Astrocyte (in vitro differentiated cells and primary cell): ENCODE results near the gene UQCRFS1. TPM values are rescaled to one million over a fixed set of nuclear protein-coding genes. Genes with fewer than 3 reads are reported as not detected.

Experiments
- DNase-seq: peaks from one replicate; pipeline ENCODE4 v3.0.0-alpha.2; 2010; ENCODE audit warnings: low read depth
- FAIRE-seq: peaks from 2 replicates; lab custom pipeline; 2011; peaks lifted over from hg19 to GRCh38; lab: Jason Lieb, UNC
- H2AFZ ChIP-seq: 2 replicates; pipeline ENCODE4 v1.6.0; 2012; ENCODE audit warnings: low read depth, low read length, inconsistent platforms
- H3K27ac ChIP-seq: 2 replicates; pipeline ENCODE4 v1.5.1; 2011; ENCODE audit warnings: low read depth, low read length, inconsistent platforms
- H3K27me3 ChIP-seq: 2 replicates; pipeline ENCODE4 v1.6.0; 2011; ENCODE audit warnings: low read length, inconsistent platforms; ENCODE audit not compliant: insufficient read depth
- H3K36me3 ChIP-seq: 2 replicates; pipeline ENCODE4 v1.5.1; 2011; ENCODE audit warnings: low read length, inconsistent platforms; ENCODE audit not compliant: insufficient read depth
- H3K4me1 ChIP-seq: 2 replicates; pipeline ENCODE4 v1.5.1; 2011; ENCODE audit warnings: low read length, inconsistent platforms; ENCODE audit not compliant: insufficient read depth
- H3K4me2 ChIP-seq: 2 replicates; pipeline ENCODE4 v1.6.0; 2012; ENCODE audit warnings: low read length, inconsistent platforms
- H3K4me3 ChIP-seq: 2 replicates; pipeline ENCODE4 v1.5.1; 2011; ENCODE audit warnings: low read depth, mild to moderate bottlenecking, low read length, inconsistent platforms; ENCODE audit not compliant: insufficient read depth
- H3K79me2 ChIP-seq: 2 replicates; pipeline ENCODE4 v1.6.0; 2012; ENCODE audit warnings: mild to moderate bottlenecking, low read length, inconsistent platforms; ENCODE audit not compliant: insufficient read depth
- H3K9ac ChIP-seq: 2 replicates; pipeline ENCODE4 v1.6.0; 2012; ENCODE audit warnings: mild to moderate bottlenecking, low read length, inconsistent platforms
- H3K9me3 ChIP-seq: 2 replicates; pipeline ENCODE4 v1.5.1; 2012; ENCODE audit warnings: low read depth, mild to moderate bottlenecking, low read length, inconsistent platforms; ENCODE audit not compliant: insufficient read depth
- H4K20me1 ChIP-seq: 2 replicates; pipeline ENCODE4 v1.6.0; 2012; ENCODE audit warnings: low read length, inconsistent platforms; ENCODE audit not compliant: insufficient read depth
- H3K27ac Mint-ChIP-seq: one replicate; pipeline ENCODE4 v1.8.0; 2021; ENCODE audit warnings: mild to moderate bottlenecking, mixed read lengths; ENCODE audit not compliant: unreplicated experiment
- H3K27me3 Mint-ChIP-seq: one replicate; pipeline ENCODE4 v1.8.0; 2021; ENCODE audit warnings: low read depth, mixed read lengths; ENCODE audit not compliant: unreplicated experiment
- H3K36me3 Mint-ChIP-seq: one replicate; pipeline ENCODE4 v1.8.0; 2021; ENCODE audit warnings: low read depth, mixed read lengths; ENCODE audit not compliant: unreplicated experiment
- H3K4me1 Mint-ChIP-seq: one replicate; pipeline ENCODE4 v1.8.0; 2021; ENCODE audit warnings: low read depth, mixed read lengths; ENCODE audit not compliant: unreplicated experiment
- H3K4me3 Mint-ChIP-seq: one replicate; pipeline ENCODE4 v1.8.0; 2021; ENCODE audit warnings: mild to moderate bottlenecking, moderate library complexity, mixed read lengths; ENCODE audit not compliant: unreplicated experiment
- H3K9me3 Mint-ChIP-seq: one replicate; pipeline ENCODE4 v1.8.0; 2021; ENCODE audit warnings: mild to moderate bottlenecking, mixed read lengths; ENCODE audit not compliant: unreplicated experiment
- CTCF ChIP-seq: IDR thresholded peaks from 2 replicates; pipeline ENCODE4 v1.5.1; 2011; ENCODE audit warnings: low read depth, mild to moderate bottlenecking, inconsistent platforms, low read length, moderate library complexity; ENCODE audit not compliant: insufficient read depth
- EZH2 ChIP-seq: IDR thresholded peaks from 2 replicates; pipeline ENCODE4 v1.6.1; 2012; ENCODE audit warnings: mild to moderate bottlenecking, low read length, inconsistent platforms; ENCODE audit not compliant: insufficient read depth
- total RNA-seq: library from RNA; stranded (reverse); gene quantifications from 2 replicates; pipeline ENCODE4 v1.2.1, GENCODE V29; 2021

UQCRFS1 gene
- total RNA-seq, 1 donor from 2014 or later: 33.1 TPM

GRCh38 chr19:29248332-29248844 is 35.4 kb upstream of the UQCRFS1 start:
- H3K36me3 Mint-ChIP-seq: no peaks in the 10 kb centered on the region
- no peak for DNase-seq
- no peak for FAIRE-seq
- no peak overlapping the region for H3K4me3 Mint-ChIP-seq
- Histone ChIP-seq H2AFZ (no peak overlapping the region), H3K27me3 (no peaks in the 10 kb centered on the region), H3K4me3 (no peak overlapping the region), H3K9ac (no peak overlapping the region), H3K79me2 (no peaks in the 10 kb centered on the region), H3K4me2 (no peak overlapping the region), H3K36me3 (no peaks in the 10 kb centered on the region), H3K27ac (no peak overlapping the region), H4K20me1 (no peaks in the 10 kb centered on the region), H3K9me3 (no peaks in the 10 kb centered on the region), H3K4me1 (no peaks in the 10 kb centered on the region)
- TF ChIP-seq EZH2 (no peak), CTCF (no peak)
- H3K27ac Mint-ChIP-seq: no peak overlapping the region
- peaks cover 38% of the 10 kb centered on the region for H3K27me3 Mint-ChIP-seq
- no peaks in the 10 kb centered on the region for H3K9me3 Mint-ChIP-seq
- H3K4me1 Mint-ChIP-seq: no peaks in the 10 kb centered on the region

GRCh38 chr19:29247872-29248271 is 34.9 kb upstream of the UQCRFS1 start:
- Histone ChIP-seq H3K4me1 (no peaks in the 10 kb centered on the region), H3K9me3 (no peaks in the 10 kb centered on the region), H2AFZ (no peak overlapping the region), H3K9ac (no peak overlapping the region), H3K79me2 (no peaks in the 10 kb centered on the region), H3K27me3 (no peaks in the 10 kb centered on the region), H4K20me1 (no peaks in the 10 kb centered on the region), H3K27ac (no peak overlapping the region), H3K4me3 (no peak overlapping the region), H3K36me3 (no peaks in the 10 kb centered on the region), H3K4me2 (no peak overlapping the region)
- no peak for DNase-seq
- Mint-ChIP-seq H3K36me3 (no peaks in the 10 kb centered on the region), H3K27me3 (peaks cover 34% of the 10 kb centered on the region), H3K4me1 (no peaks in the 10 kb centered on the region), H3K27ac (no peak overlapping the region), H3K9me3 (no peaks in the 10 kb centered on the region), H3K4me3 (no peak overlapping the region)
- no peak for FAIRE-seq
- TF ChIP-seq CTCF (no peak), EZH2 (no peak)

DNA sequence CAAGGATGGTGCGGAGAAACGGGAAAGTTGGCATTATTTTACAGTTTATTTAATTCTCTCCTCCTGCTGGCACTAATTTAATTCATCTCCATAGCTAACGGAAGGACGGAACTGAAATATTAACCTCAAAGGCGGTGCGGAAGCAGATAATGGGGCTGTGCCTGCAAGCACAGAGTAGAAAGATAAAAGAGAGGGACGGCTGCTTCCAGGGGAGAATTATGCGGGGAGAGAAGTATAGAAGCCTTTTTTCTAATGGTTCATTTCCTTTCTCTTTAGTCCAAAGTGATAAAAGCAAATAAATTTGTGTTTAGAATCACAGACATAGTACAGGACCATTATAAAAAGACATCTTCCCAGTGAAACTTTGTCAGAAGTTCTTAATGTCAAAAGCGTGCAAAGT is 34.5 kb upstream of the UQCRFS1 start:
- no peak overlapping the region for H3K27ac ChIP-seq
- peaks cover 32% of the 10 kb centered on the region for H3K27me3 Mint-ChIP-seq
- no peaks in the 10 kb centered on the region for H3K36me3 Mint-ChIP-seq
- no peak overlapping the region for H3K4me3 Mint-ChIP-seq
- no peak overlapping the region for H3K27ac Mint-ChIP-seq
- no peak overlapping the region for H3K4me2 ChIP-seq
- no peaks in the 10 kb centered on the region for H3K36me3 ChIP-seq
- H3K27me3 ChIP-seq: no peaks in the 10 kb centered on the region
- no peak overlapping the region for H3K4me3 ChIP-seq
- H3K4me1 Mint-ChIP-seq: no peaks in the 10 kb centered on the region
- H3K9me3 ChIP-seq: no peaks in the 10 kb centered on the region
- no peak overlapping the region for H2AFZ ChIP-seq
- no peaks in the 10 kb centered on the region for H3K9me3 Mint-ChIP-seq
- FAIRE-seq (no peak), DNase-seq (no peak)
- TF ChIP-seq EZH2: no peak
- no peak for TF ChIP-seq CTCF
- H4K20me1 ChIP-seq: no peaks in the 10 kb centered on the region
- H3K4me1 ChIP-seq: no peaks in the 10 kb centered on the region
- no peak overlapping the region for H3K9ac ChIP-seq
- no peaks in the 10 kb centered on the region for H3K79me2 ChIP-seq
